ENCODE measurements around the gene SCYGR4.

SCYGR4 gene

GRCh38 chr2:227617316-227618230, at the start of gene SCYGR4:
Gene SCYGR4 (plus strand): TSS chr2:227617498. CDS start chr2:227617498, 0 bp downstream.
- no peak for DNase-seq (ENCODE audit: low read depth, low spot score)
- Histone ChIP-seq H3K4me3 (ENCODE audit: low read length) (no peak within 1 kb of the TSS), H3K27ac (ENCODE audit: low read length) (no peak within 1 kb of the TSS), H3K4me1 (ENCODE audit: control insufficient read depth, insufficient read depth, low read length) (no peaks in the 10 kb centered on the region; the same call in 1 of the 2 replicates), H3K9me3 (ENCODE audit: control insufficient read depth, insufficient read depth, low read length) (no peaks in the 10 kb centered on the region), H3K36me3 (ENCODE audit: control insufficient read depth, insufficient read depth, low read length) (no peaks in the 10 kb centered on the region), H3K27me3 (ENCODE audit: control insufficient read depth, insufficient read depth, low read length) (no peaks in the 10 kb centered on the region)
- no CpG with 5 or more reads among the region's 20 CpGs for WGBS (ENCODE audit: insufficient coverage, insufficient read length)

GRCh38 chr2:227568852-227569169, 48.5 kb upstream of the SCYGR4 start:
- H3K4me3 ChIP-seq (ENCODE audit: low read length) = no peak overlapping the region
- no CpG with 5 or more reads among the region's 2 CpGs for WGBS (ENCODE audit: insufficient coverage, insufficient read length)
- H3K27me3 ChIP-seq (ENCODE audit: control insufficient read depth, insufficient read depth, low read length) = no peaks in the 10 kb centered on the region
- no peaks in the 10 kb centered on the region for H3K36me3 ChIP-seq (ENCODE audit: control insufficient read depth, insufficient read depth, low read length)
- DNase-seq (ENCODE audit: low read depth, low spot score) = no peak
- no peak overlapping the region for H3K27ac ChIP-seq (ENCODE audit: low read length)
- no peaks in the 10 kb centered on the region for H3K4me1 ChIP-seq (ENCODE audit: control insufficient read depth, insufficient read depth, low read length)
- H3K9me3 ChIP-seq (ENCODE audit: control insufficient read depth, insufficient read depth, low read length) = no peaks in the 10 kb centered on the region

GRCh38 chr2:227570615-227571014, 46.7 kb upstream of the SCYGR4 start:
- H3K4me3 ChIP-seq (ENCODE audit: low read length) = no peak overlapping the region
- no CpG with 5 or more reads among the region's 1 CpG for WGBS (ENCODE audit: insufficient coverage, insufficient read length)
- H3K4me1 ChIP-seq (ENCODE audit: control insufficient read depth, insufficient read depth, low read length) = no peaks in the 10 kb centered on the region
- H3K9me3 ChIP-seq (ENCODE audit: control insufficient read depth, insufficient read depth, low read length) = no peaks in the 10 kb centered on the region
- no peaks in the 10 kb centered on the region for H3K27me3 ChIP-seq (ENCODE audit: control insufficient read depth, insufficient read depth, low read length)
- no peak overlapping the region for H3K27ac ChIP-seq (ENCODE audit: low read length)
- DNase-seq (ENCODE audit: low read depth, low spot score) = no peak
- H3K36me3 ChIP-seq (ENCODE audit: control insufficient read depth, insufficient read depth, low read length) = no peaks in the 10 kb centered on the region

- Histone ChIP-seq H3K4me3 (ENCODE audit: low read length) (no peak overlapping the region), H3K27ac (ENCODE audit: low read length) (no peak overlapping the region), H3K9me3 (ENCODE audit: control insufficient read depth, insufficient read depth, low read length) (no peaks in the 10 kb centered on the region), H3K4me1 (ENCODE audit: control insufficient read depth, insufficient read depth, low read length) (peaks cover 2% of the 10 kb centered on the region; the same call in 1 of the 2 replicates), H3K36me3 (ENCODE audit: control insufficient read depth, insufficient read depth, low read length) (no peaks in the 10 kb centered on the region), H3K27me3 (ENCODE audit: control insufficient read depth, insufficient read depth, low read length) (no peaks in the 10 kb centered on the region)
- no peak for DNase-seq (ENCODE audit: low read depth, low spot score)
Observed at GRCh38 chr2:227576110-227576509, 41.2 kb upstream of the SCYGR4 start.

- no peak for DNase-seq (ENCODE audit: low read depth, low spot score)
- WGBS (ENCODE audit: insufficient coverage, insufficient read length) = no CpG with 5 or more reads among the region's 2 CpGs
- no peak overlapping the region for H3K4me3 ChIP-seq (ENCODE audit: low read length)
- H3K27ac ChIP-seq (ENCODE audit: low read length) = no peak overlapping the region
- H3K27me3 ChIP-seq (ENCODE audit: control insufficient read depth, insufficient read depth, low read length) = no peaks in the 10 kb centered on the region
- H3K4me1 ChIP-seq (ENCODE audit: control insufficient read depth, insufficient read depth, low read length) = peaks cover 2% of the 10 kb centered on the region; the same call in 1 of the 2 replicates
- no peaks in the 10 kb centered on the region for H3K36me3 ChIP-seq (ENCODE audit: control insufficient read depth, insufficient read depth, low read length)
- H3K9me3 ChIP-seq (ENCODE audit: control insufficient read depth, insufficient read depth, low read length) = no peaks in the 10 kb centered on the region
Observed at GRCh38 chr2:227576812-227577211, 40.5 kb upstream of the SCYGR4 start.

- no CpG with 5 or more reads among the region's 2 CpGs for WGBS (ENCODE audit: insufficient coverage, insufficient read length)
Observed at GRCh38 chr2:227577555-227577954, 39.7 kb upstream of the SCYGR4 start.

GRCh38 chr2:227578642-227579041, 38.7 kb upstream of the SCYGR4 start:
- peaks cover 2% of the 10 kb centered on the region; the same call in 1 of the 2 replicates for H3K4me1 ChIP-seq (ENCODE audit: control insufficient read depth, insufficient read depth, low read length)
- WGBS (ENCODE audit: insufficient coverage, insufficient read length) = no CpG with 5 or more reads among the region's 2 CpGs
- H3K4me3 ChIP-seq (ENCODE audit: low read length) = no peak overlapping the region
- no peaks in the 10 kb centered on the region; the same call in 1 of the 2 replicates for H3K9me3 ChIP-seq (ENCODE audit: control insufficient read depth, insufficient read depth, low read length)
- H3K27me3 ChIP-seq (ENCODE audit: control insufficient read depth, insufficient read depth, low read length) = no peaks in the 10 kb centered on the region
- H3K36me3 ChIP-seq (ENCODE audit: control insufficient read depth, insufficient read depth, low read length) = no peaks in the 10 kb centered on the region
- no peak overlapping the region for H3K27ac ChIP-seq (ENCODE audit: low read length)
- DNase-seq (ENCODE audit: low read depth, low spot score) = no peak

More at GRCh38 chr2:227577555-227577954, 39.7 kb upstream of the SCYGR4 start:
- H3K27me3 ChIP-seq (ENCODE audit: control insufficient read depth, insufficient read depth, low read length) = no peaks in the 10 kb centered on the region
- no peak overlapping the region for H3K27ac ChIP-seq (ENCODE audit: low read length)
- H3K36me3 ChIP-seq (ENCODE audit: control insufficient read depth, insufficient read depth, low read length) = no peaks in the 10 kb centered on the region
- DNase-seq (ENCODE audit: low read depth, low spot score) = no peak
- H3K9me3 ChIP-seq (ENCODE audit: control insufficient read depth, insufficient read depth, low read length) = no peaks in the 10 kb centered on the region; the same call in 1 of the 2 replicates
- peaks cover 2% of the 10 kb centered on the region; the same call in 1 of the 2 replicates for H3K4me1 ChIP-seq (ENCODE audit: control insufficient read depth, insufficient read depth, low read length)
- no peak overlapping the region for H3K4me3 ChIP-seq (ENCODE audit: low read length)

GRCh38 chr2:227579791-227580190, 37.5 kb upstream of the SCYGR4 start:
- Histone ChIP-seq H3K27ac (ENCODE audit: low read length) (no peak overlapping the region), H3K36me3 (ENCODE audit: control insufficient read depth, insufficient read depth, low read length) (no peaks in the 10 kb centered on the region), H3K9me3 (ENCODE audit: control insufficient read depth, insufficient read depth, low read length) (no peaks in the 10 kb centered on the region; the same call in 1 of the 2 replicates), H3K4me1 (ENCODE audit: control insufficient read depth, insufficient read depth, low read length) (peaks cover 2% of the 10 kb centered on the region; the same call in 1 of the 2 replicates), H3K4me3 (ENCODE audit: low read length) (no peak overlapping the region), H3K27me3 (ENCODE audit: control insufficient read depth, insufficient read depth, low read length) (no peaks in the 10 kb centered on the region)
- DNase-seq (ENCODE audit: low read depth, low spot score) = no peak
- no CpG with 5 or more reads among the region's 1 CpG for WGBS (ENCODE audit: insufficient coverage, insufficient read length)

GRCh38 chr2:227582369-227582768, 34.9 kb upstream of the SCYGR4 start:
- no peak for DNase-seq (ENCODE audit: low read depth, low spot score)
- H3K27me3 ChIP-seq (ENCODE audit: control insufficient read depth, insufficient read depth, low read length) = no peaks in the 10 kb centered on the region

GRCh38 chr2:227592694-227593387, 24.5 kb upstream of the SCYGR4 start:
- Histone ChIP-seq H3K9me3 (ENCODE audit: control insufficient read depth, insufficient read depth, low read length) (no peaks in the 10 kb centered on the region), H3K36me3 (ENCODE audit: control insufficient read depth, insufficient read depth, low read length) (no peaks in the 10 kb centered on the region), H3K4me1 (ENCODE audit: control insufficient read depth, insufficient read depth, low read length) (no peaks in the 10 kb centered on the region), H3K27me3 (ENCODE audit: control insufficient read depth, insufficient read depth, low read length) (no peaks in the 10 kb centered on the region), H3K27ac (ENCODE audit: low read length) (no peak overlapping the region), H3K4me3 (ENCODE audit: low read length) (no peak overlapping the region)
- no CpG with 5 or more reads among the region's 1 CpG for WGBS (ENCODE audit: insufficient coverage, insufficient read length)
- no peak for DNase-seq (ENCODE audit: low read depth, low spot score)

More at GRCh38 chr2:227582369-227582768, 34.9 kb upstream of the SCYGR4 start:
- no peak overlapping the region for H3K4me3 ChIP-seq (ENCODE audit: low read length)
- H3K36me3 ChIP-seq (ENCODE audit: control insufficient read depth, insufficient read depth, low read length) = no peaks in the 10 kb centered on the region
- H3K27ac ChIP-seq (ENCODE audit: low read length) = no peak overlapping the region
- no peaks in the 10 kb centered on the region; the same call in 1 of the 2 replicates for H3K9me3 ChIP-seq (ENCODE audit: control insufficient read depth, insufficient read depth, low read length)
- no peaks in the 10 kb centered on the region for H3K4me1 ChIP-seq (ENCODE audit: control insufficient read depth, insufficient read depth, low read length)

Measured in iPS DF 6.9 (cell line).